ENCODE measurements around the gene TMEM184A. TPM values are rescaled to one million over a fixed set of nuclear protein-coding genes. Genes with fewer than 3 reads are reported as not detected.

TMEM184A gene
- total and polyA plus RNA-seq, 2 of the 4 experiments (the other 2 are of a cell fraction) = 0.36 to 1.9 TPM

DNA sequence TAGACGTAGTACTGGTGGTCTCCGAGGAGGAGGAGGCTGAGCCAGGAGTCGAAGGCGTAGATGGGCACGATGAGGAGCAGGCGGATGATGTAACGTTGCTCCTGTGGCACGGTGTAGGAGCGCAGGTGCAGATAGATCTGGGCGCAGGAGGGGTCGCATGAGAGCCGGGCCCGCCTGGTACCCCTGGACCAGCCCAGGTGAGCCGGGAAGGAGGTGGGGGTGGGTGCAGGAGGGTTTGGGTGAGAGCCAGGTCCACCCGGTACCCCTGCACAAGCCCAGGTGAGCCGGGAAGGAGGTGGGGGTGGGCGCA, 5.2 kb downstream of the TMEM184A start:
- CTCF ChIA-PET = no interaction called here
- DNase-seq (no peak), ATAC-seq (ENCODE audit: low read depth) (no peak)
- H2AK9ac ChIP-seq (replicated peaks; ENCODE audit: low read depth, low read length, poor library complexity) = no peak overlapping the region
- 92% methylated on average over 13 of the region's 17 CpGs; no CpG with 5 or more reads in 1 of the 2 experiments for WGBS, 2 experiments (ENCODE audit: extremely low coverage in 2 of 2, insufficient read length in 1 of 2)
- H4K5ac ChIP-seq (ENCODE audit: low read depth, low read length) = no peak overlapping the region
- H3K27ac ChIP-seq (ENCODE audit: insufficient read depth, low read length) = no peak overlapping the region
- dilution Hi-C loops (cut with HindIII; ENCODE audit: low sequenced_read_pairs, unreplicated experiment) = no loop called here
- H3K18ac ChIP-seq (ENCODE audit: low read depth, low read length) = no peak overlapping the region
- H4K8ac ChIP-seq (ENCODE audit: low read depth in 2 of 2, low read length in 2 of 2) = no peak overlapping the region
- no peak overlapping the region for H4K91ac ChIP-seq (ENCODE audit: insufficient read depth, low read depth, low read length)
- H3K4me2 ChIP-seq (ENCODE audit: low read depth, low read length) = no peak overlapping the region
- H3K9ac ChIP-seq (ENCODE audit: low read depth, low read length) = no peak overlapping the region
- no peak overlapping the region for H2BK5ac ChIP-seq (ENCODE audit: low read depth, low read length, poor library complexity, severe bottlenecking)
- H3K79me1 ChIP-seq (ENCODE audit: low read depth in 1 of 2, low read length in 2 of 2) = peaks cover 0 to 10% of the 10 kb centered on the region in 2 experiments; a peak in 1 of 4 replicates
- H2BK120ac ChIP-seq (ENCODE audit: low read depth, low read length) = no peak overlapping the region
- H3K9me3 ChIP-seq (ENCODE audit: control insufficient read depth, insufficient read depth, low read length) = no peaks in the 10 kb centered on the region
- no peak overlapping the region for H3K14ac ChIP-seq (replicated peaks; ENCODE audit: low read depth, low read length)
- in situ Hi-C loops (cut with MboI; ENCODE audit: low sequenced_read_pairs) = no loop called here
- intact Hi-C loops (cut with micrococcal nuclease) = no loop called here
- H2AK5ac ChIP-seq (ENCODE audit: low read depth, low read length) = no peak overlapping the region
- H4K20me1 ChIP-seq (ENCODE audit: insufficient read depth, low read length) = no peaks in the 10 kb centered on the region; the same call in 1 of the 2 replicates
- no peak overlapping the region for H2AFZ ChIP-seq (replicated peaks; ENCODE audit: low read length, poor library complexity)
- TF ChIP-seq CHD1 (IDR thresholded peaks at IDR 0.05; ENCODE audit: low read depth, low read length) (no peak), RAD21 (IDR thresholded peaks at IDR 0.05; ENCODE audit: low read length) (no peak), RCOR1 (IDR thresholded peaks at IDR 0.05; ENCODE audit: insufficient replicate concordance, low read length) (no peak), MAFK (IDR thresholded peaks at IDR 0.05; ENCODE audit: low read depth, low read length) (no peak), BHLHE40 (IDR thresholded peaks at IDR 0.05; ENCODE audit: low read depth, low read length) (no peak), RFX5 (IDR thresholded peaks at IDR 0.05; ENCODE audit: low read depth, low read length) (no peak)
- TF ChIP-seq, protein P1, sequence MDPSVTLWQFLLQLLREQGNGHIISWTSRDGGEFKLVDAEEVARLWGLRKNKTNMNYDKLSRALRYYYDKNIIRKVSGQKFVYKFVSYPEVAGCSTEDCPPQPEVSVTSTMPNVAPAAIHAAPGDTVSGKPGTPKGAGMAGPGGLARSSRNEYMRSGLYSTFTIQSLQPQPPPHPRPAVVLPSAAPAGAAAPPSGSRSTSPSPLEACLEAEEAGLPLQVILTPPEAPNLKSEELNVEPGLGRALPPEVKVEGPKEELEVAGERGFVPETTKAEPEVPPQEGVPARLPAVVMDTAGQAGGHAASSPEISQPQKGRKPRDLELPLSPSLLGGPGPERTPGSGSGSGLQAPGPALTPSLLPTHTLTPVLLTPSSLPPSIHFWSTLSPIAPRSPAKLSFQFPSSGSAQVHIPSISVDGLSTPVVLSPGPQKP (IDR thresholded peaks at IDR 0.05; ENCODE audit: borderline replicate concordance, low read depth, low read length) = no peak
- BruUV-seq (replicated peaks) = no TSS peak
- H3K4me1 ChIP-seq (ENCODE audit: control insufficient read depth, insufficient read depth, low read length) = peaks cover 9% of the 10 kb centered on the region
- no peak overlapping the region for H2BK15ac ChIP-seq (ENCODE audit: low read depth, low read length)
- H3K27me3 ChIP-seq (ENCODE audit: control insufficient read depth, insufficient read depth, low read length) = no peaks in the 10 kb centered on the region
- POLR2A ChIA-PET (ENCODE audit: unreplicated experiment) = no interaction called here
- no peak overlapping the region for H3K4me3 ChIP-seq (ENCODE audit: insufficient read depth, low read depth, low read length)
- peaks cover 10% of the 10 kb centered on the region for H3K9me1 ChIP-seq (ENCODE audit: insufficient read depth, low read length)
- H3K36me3 ChIP-seq (ENCODE audit: control insufficient read depth, insufficient read depth, low read length) = no peaks in the 10 kb centered on the region
- no peak overlapping the region for H3K56ac ChIP-seq (ENCODE audit: extremely low read depth, insufficient read depth, low read length)
- no peak overlapping the region for H3K4ac ChIP-seq (ENCODE audit: low read depth, low read length)
- no peak overlapping the region for H3K23ac ChIP-seq (ENCODE audit: low read depth, low read length)
- H2BK20ac ChIP-seq (ENCODE audit: low read depth, low read length) = no peak overlapping the region
